ENCODE measurements around the gene CUL4A. TPM values are rescaled to one million over a fixed set of nuclear protein-coding genes. Genes with fewer than 3 reads are reported as not detected.

Gene CUL4A
- total RNA-seq, 6 donors from 2014 or later = 54.4 to 346 (median 129) TPM

- Histone ChIP-seq H3K4me3 (no peak overlapping the region), H3K27me3 (no peaks in the 10 kb centered on the region), H3K27ac (no peak overlapping the region), H3K4me1 (no peaks in the 10 kb centered on the region), H3K36me3 (peaks cover 0 to 30% (median 16%) of the 10 kb centered on the region in 4 donors), H3K9me3 (no peaks in the 10 kb centered on the region)
- DNase-seq = peak in 1 of 2 donors; percentile 64
- peak; percentile 25 to 55 for ATAC-seq (ENCODE audit: low FRiP score in 2 of 2)
- WGBS, 2 donors = 90 to 94% methylated on average over 20 of the region's 20 CpGs
- TF ChIP-seq CTCF (IDR thresholded peaks at IDR 0.05) = no peak
- TF ChIP-seq POLR2A (IDR thresholded peaks at IDR 0.05) = no peak
- TF ChIP-seq POLR2AphosphoS5 (IDR thresholded peaks at IDR 0.05) = no peak
- TF ChIP-seq EP300 (IDR thresholded peaks at IDR 0.05) = no peak
Measured at GRCh38 chr13:113267642-113268405, 58.4 kb downstream of the CUL4A start.

- Histone ChIP-seq H3K27ac (peak overlapping the region in 2 of 4 donors; percentile 14 to 73), H3K36me3 (peaks cover 0 to 5% (median 0%) of the 10 kb centered on the region in 4 donors), H3K4me1 (peaks cover 6 to 24% (median 22%) of the 10 kb centered on the region in 4 donors), H3K9me3 (no peaks in the 10 kb centered on the region), H3K27me3 (no peaks in the 10 kb centered on the region), H3K4me3 (no peak overlapping the region)
- no peak for TF ChIP-seq CTCF (IDR thresholded peaks at IDR 0.05)
- no peak for TF ChIP-seq EP300 (IDR thresholded peaks at IDR 0.05)
- TF ChIP-seq POLR2A (IDR thresholded peaks at IDR 0.05) = no peak
- no peak for TF ChIP-seq POLR2AphosphoS5 (IDR thresholded peaks at IDR 0.05)
- 82 to 87% methylated on average over 2 of the region's 2 CpGs for WGBS, 2 donors
- no peak for ATAC-seq (ENCODE audit: low FRiP score in 2 of 2)
- DNase-seq = no peak
Measured at GRCh38 chr13:113272031-113272430, 62.6 kb downstream of the CUL4A start.

- WGBS, 2 donors = 76 to 83% methylated on average over 10 of the region's 10 CpGs
- H3K4me3 ChIP-seq = no peak overlapping the region
- H3K9me3 ChIP-seq = no peaks in the 10 kb centered on the region
- H3K27me3 ChIP-seq = no peaks in the 10 kb centered on the region
- no peak for TF ChIP-seq POLR2AphosphoS5 (IDR thresholded peaks at IDR 0.05)
- peak in 1 of 4 donors; percentile 51 for TF ChIP-seq POLR2A (IDR thresholded peaks at IDR 0.05)
- TF ChIP-seq EP300 (IDR thresholded peaks at IDR 0.05) = no peak
- peak overlapping the region in 3 of 4 donors; percentile 27 to 73 (median 46) for H3K27ac ChIP-seq
- H3K4me1 ChIP-seq = peaks cover 6 to 24% (median 22%) of the 10 kb centered on the region in 4 donors
- H3K36me3 ChIP-seq = peaks cover 0 to under 1% (median 0%) of the 10 kb centered on the region in 4 donors
- peak; percentile 51 to 75 for ATAC-seq (ENCODE audit: low FRiP score in 2 of 2)
- peak in 1 of 2 donors; percentile 45 for DNase-seq
Measured at GRCh38 chr13:113272701-113273181, 63.3 kb downstream of the CUL4A start.

GRCh38 chr13:113273321-113273720 is 63.9 kb downstream of the CUL4A start:
- Histone ChIP-seq H3K36me3 (no peaks in the 10 kb centered on the region), H3K9me3 (no peaks in the 10 kb centered on the region), H3K27me3 (no peaks in the 10 kb centered on the region), H3K27ac (peak overlapping the region in 3 of 4 donors; percentile 27 to 73 (median 46)), H3K4me3 (no peak overlapping the region), H3K4me1 (peaks cover 6 to 24% (median 22%) of the 10 kb centered on the region in 4 donors)
- no peak for DNase-seq
- no peak for ATAC-seq (ENCODE audit: low FRiP score in 2 of 2)
- 71 to 77% methylated on average over 6 of the region's 6 CpGs for WGBS, 2 donors
- TF ChIP-seq CTCF (IDR thresholded peaks at IDR 0.05) = no peak
- no peak for TF ChIP-seq EP300 (IDR thresholded peaks at IDR 0.05)
- no peak for TF ChIP-seq POLR2AphosphoS5 (IDR thresholded peaks at IDR 0.05)
- no peak for TF ChIP-seq POLR2A (IDR thresholded peaks at IDR 0.05)

GRCh38 chr13:113273851-113274590 is 64.6 kb downstream of the CUL4A start:
- Histone ChIP-seq H3K27me3 (no peaks in the 10 kb centered on the region), H3K4me3 (no peak overlapping the region), H3K4me1 (peaks cover 6 to 24% (median 22%) of the 10 kb centered on the region in 4 donors), H3K36me3 (no peaks in the 10 kb centered on the region), H3K27ac (peak overlapping the region in 3 of 4 donors; percentile 46 to 73 (median 52)), H3K9me3 (no peaks in the 10 kb centered on the region)
- WGBS, 2 donors = 38 to 67% methylated on average over 15 of the region's 15 CpGs
- TF ChIP-seq POLR2AphosphoS5 (IDR thresholded peaks at IDR 0.05) (no peak), POLR2A (IDR thresholded peaks at IDR 0.05) (peak in 1 of 4 donors; percentile 39), CTCF (IDR thresholded peaks at IDR 0.05) (no peak), EP300 (IDR thresholded peaks at IDR 0.05) (peak in 1 of 4 donors; percentile 32)
- DNase-seq (peak in 1 of 2 donors; percentile 73), ATAC-seq (ENCODE audit: low FRiP score in 2 of 2) (peak; percentile 59 to 79)

Data from upper lobe of left lung (tissue), 6 donors.